Activated naive CD4-positive, alpha-beta T cell treated with anti-CD3 and anti-CD28 coated beads, Interleukin-2, amount 50 U/mL, for 72 hours (primary cell): Measurements from ENCODE around the gene GFM1. TPM values are rescaled to one million over a fixed set of nuclear protein-coding genes. Genes with fewer than 3 reads are reported as not detected.

ENCODE experiments used
- ATAC-seq, 2 donors: fragments of 150-1000 bp; cut with Tn5 transposase; 2 replicates each; pipeline ENCODE4 v1.10.0; 2021; ENCODE audit warnings: mild to moderate bottlenecking in 2 of 2, moderate library complexity in 2 of 2
- DNase-seq, 2 donors: peaks; one replicate each; pipeline ENCODE4 v3.0.0; 2021 to 2022; ENCODE audit warnings: low spot score in 2 of 2
- H3K27ac Mint-ChIP-seq, 2 donors: one replicate each; pipeline ENCODE4 v1.8.0; 2022; ENCODE audit warnings: mild to moderate bottlenecking in 2 of 2, mixed read lengths in 2 of 2
- H3K36me3 Mint-ChIP-seq, 2 donors: one replicate each; pipeline ENCODE4 v1.8.0; 2022; ENCODE audit warnings: mixed read lengths in 2 of 2
- H3K9me3 Mint-ChIP-seq, 2 donors: one replicate each; pipeline ENCODE4 v1.8.0; 2022; ENCODE audit warnings: mixed read lengths in 2 of 2
- total RNA-seq, 2 donors: library from RNA; stranded (reverse); gene quantifications; one replicate each; pipeline ENCODE4 v1.2.3, GENCODE V29; 2022

GFM1 gene
- 10 to 100 TPM; 46.1 to 82.6 TPM for total RNA-seq

DNA sequence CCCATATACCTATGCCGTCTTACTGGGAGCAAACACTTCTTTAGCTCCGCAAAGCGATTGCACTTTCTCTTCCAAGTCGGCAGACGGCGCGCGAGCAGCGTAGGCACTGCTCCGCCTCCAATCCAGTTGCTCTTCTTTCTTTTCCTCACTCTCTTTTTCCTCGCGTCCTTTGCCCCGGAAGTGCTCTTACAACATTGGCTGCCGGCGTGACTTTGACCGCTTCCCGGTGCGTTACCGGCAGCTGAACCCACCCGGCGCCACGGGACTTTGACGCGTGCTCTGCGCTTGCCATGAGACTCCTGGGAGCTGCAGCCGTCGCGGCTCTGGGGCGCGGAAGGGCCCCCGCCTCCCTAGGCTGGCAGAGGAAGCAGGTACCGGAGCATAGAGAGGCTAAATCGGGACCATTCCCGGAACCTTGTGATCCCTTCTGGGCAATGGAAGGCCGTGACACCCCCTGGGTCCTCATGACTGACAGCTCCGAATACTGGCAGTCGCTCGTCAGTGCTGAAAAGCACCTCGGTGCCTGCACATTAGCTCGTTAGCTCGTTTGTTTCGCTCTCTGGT lies at the start of gene GFM1:
Gene GFM1 (plus strand): TSS at position 183 of the 564 bp plus-strand sequence. CDS start 108 bp downstream, at position 291.
- DNase-seq, result peak; percentile 85 to 93
- Mint-ChIP-seq H3K9me3 (no peaks in the 10 kb centered on the region), H3K27ac (peak within 1 kb of the TSS; percentile 85 to 97)

DNA sequence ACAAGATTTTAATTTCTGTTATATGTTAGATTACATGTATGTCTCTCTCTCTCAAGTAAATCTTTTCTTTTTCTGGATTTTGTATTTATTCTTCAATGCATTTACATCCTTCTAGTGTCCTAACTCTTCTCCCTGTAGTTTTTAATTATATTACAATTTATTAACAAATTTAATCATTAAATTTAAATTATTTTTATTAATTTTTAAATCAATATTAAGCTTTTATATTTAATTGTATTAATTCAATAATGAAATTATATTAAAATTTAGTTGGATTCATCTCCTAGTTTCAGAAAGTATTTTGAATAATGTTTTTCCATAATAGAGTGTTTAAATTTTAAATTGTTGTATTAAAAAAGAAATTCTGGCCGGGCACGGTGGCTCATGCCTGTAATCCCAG lies 43.5 kb upstream of the GFM1 start:
- H3K36me3 Mint-ChIP-seq, result no peaks in the 10 kb centered on the region
- H3K27ac Mint-ChIP-seq, result no peak overlapping the region
- ATAC-seq (no peak), DNase-seq (no peak)
- no peaks in the 10 kb centered on the region for H3K9me3 Mint-ChIP-seq

More for the DNA sequence above, at the start of gene GFM1:
- peaks cover 10 to 13% of the 10 kb centered on the region in 2 donors for H3K36me3 Mint-ChIP-seq
- peak; percentile 98 for ATAC-seq

DNA sequence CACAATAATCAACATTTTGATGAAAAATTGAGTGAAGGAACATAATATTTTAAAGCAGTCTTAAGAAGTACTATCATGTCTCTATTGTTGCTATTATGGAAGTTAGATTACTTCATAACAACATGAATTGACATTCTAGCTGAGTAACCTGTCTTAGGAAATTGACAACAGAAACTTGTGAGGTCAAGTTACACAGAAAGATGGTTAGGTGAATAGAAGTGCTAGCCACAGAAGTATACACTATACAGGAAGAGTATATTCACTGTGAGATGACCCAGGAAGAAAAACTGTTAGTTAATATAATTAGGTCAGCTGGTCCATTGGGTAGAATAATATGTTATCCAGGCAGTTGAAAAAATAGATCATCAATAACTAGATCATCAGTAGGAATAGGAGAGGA lies 42.1 kb upstream of the GFM1 start:
- no peaks in the 10 kb centered on the region for H3K36me3 Mint-ChIP-seq
- ATAC-seq (no peak), DNase-seq (no peak)
- H3K9me3 Mint-ChIP-seq, result no peaks in the 10 kb centered on the region
- H3K27ac Mint-ChIP-seq, result no peak overlapping the region

DNA sequence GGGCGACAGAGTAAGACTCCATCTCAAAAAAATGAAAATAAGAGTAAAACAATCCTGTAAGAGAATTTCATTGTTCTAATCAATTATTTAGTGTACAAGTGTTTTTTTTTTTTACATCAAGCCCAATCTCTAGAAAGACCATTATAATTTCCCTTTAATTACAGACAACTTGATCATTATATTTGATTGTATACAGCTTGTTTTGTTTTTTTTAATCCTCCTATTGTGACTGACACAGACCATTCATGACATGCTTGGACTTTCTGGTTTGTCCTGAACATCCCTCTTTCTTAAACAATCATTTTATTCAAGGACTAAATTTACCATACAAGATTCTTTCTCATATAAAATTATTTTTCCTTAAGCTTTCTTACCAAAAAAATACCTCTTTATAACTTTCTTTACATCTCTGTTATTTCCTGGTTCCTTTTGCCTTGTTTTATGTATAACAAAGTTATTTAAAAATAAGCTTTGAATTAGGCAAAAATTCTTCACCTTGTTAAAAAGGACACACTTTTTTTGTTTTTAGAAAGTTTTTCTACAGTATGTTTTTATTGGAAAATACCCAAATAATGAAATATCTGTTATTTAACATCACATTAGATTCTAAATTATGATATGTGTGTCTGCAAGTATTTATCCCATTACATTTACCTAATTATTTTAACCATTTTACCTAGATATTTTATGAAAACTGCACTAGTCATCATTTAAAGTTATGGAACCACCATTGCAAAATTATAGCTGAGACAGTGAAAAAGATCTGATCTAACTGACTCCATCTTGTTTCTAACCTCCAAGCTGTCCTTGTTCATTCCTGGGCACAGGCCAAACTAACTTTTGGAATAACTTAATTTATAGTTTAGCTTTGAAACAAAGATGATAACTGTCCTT lies 26.1 kb upstream of the GFM1 start:
- peaks cover 0 to 8% of the 10 kb centered on the region in 2 donors for H3K9me3 Mint-ChIP-seq
- no peak overlapping the region for H3K27ac Mint-ChIP-seq
- H3K36me3 Mint-ChIP-seq, result peaks cover 8 to 11% of the 10 kb centered on the region in 2 donors
- ATAC-seq, result no peak
- DNase-seq, result no peak

DNA sequence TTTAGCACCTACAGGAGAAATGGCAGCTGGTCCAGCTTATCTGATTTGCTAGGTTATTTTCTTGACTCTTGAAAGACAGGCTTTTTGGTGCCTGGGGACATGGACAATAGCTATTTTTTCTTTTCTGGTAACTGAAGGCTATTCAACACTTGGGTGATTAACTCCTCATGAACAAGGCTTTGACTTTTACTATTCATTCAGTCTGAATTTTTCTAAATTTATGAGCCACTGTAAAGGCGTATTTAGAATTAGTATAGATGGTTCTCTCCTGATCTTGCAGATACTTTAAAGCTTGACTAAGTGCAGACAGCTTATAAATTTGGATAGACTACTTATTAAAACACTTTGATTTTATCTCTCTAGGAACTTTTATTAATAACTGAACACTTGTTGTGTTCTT lies 18.4 kb upstream of the GFM1 start:
- Mint-ChIP-seq H3K9me3 (peaks cover 0 to 4% of the 10 kb centered on the region in 2 donors), H3K36me3 (peaks cover 8 to 9% of the 10 kb centered on the region in 2 donors)

DNA sequence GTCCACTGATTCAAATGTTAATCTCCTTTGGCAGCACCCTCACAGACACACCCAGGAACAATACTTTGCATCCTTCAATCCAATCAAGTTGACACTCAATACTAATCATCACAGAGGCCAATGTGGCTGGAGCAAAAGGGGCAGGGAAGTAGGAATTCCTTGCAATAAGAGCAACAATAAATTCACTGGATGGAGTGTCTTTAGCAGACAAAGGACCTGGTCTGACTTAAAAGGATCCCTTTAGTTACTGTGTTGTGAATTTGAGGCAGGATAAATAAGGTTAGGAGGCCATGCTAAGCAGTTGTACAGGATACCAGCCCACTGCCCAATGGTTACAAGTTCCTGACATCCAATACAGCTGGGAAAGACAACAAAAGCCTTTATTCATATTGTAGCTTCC lies 12.3 kb upstream of the GFM1 start:
- DNase-seq (no peak), ATAC-seq (no peak)
- Mint-ChIP-seq H3K36me3 (no peaks in the 10 kb centered on the region), H3K27ac (no peak overlapping the region), H3K9me3 (peaks cover 0 to 4% of the 10 kb centered on the region in 2 donors)

More for the DNA sequence above, 18.4 kb upstream of the GFM1 start:
- ATAC-seq (no peak), DNase-seq (no peak)
- H3K27ac Mint-ChIP-seq, result no peak overlapping the region

DNA sequence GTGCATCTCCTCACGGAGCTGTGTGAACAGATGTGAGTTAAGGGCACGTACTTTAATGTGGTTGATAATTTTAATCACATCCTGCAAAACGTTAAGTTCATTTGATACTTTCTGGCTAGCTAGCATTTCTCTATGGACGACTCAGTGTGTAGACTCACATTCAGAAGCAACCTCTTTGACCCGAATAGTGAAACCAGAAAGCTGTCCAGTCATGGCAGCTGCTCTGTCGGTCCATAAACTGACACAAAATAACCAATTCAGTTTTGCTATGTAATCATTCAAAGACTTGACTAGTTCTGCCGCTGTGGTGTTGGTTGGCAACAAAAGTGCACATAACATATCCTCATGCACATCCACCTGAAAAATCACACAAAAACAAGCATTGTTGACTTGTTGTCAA lies 3.7 kb upstream of the GFM1 start:
- ATAC-seq (no peak), DNase-seq (no peak)
- Mint-ChIP-seq H3K27ac (no peak overlapping the region), H3K9me3 (peaks cover 0 to 4% of the 10 kb centered on the region in 2 donors), H3K36me3 (peaks cover 0 to 8% of the 10 kb centered on the region in 2 donors)

DNA sequence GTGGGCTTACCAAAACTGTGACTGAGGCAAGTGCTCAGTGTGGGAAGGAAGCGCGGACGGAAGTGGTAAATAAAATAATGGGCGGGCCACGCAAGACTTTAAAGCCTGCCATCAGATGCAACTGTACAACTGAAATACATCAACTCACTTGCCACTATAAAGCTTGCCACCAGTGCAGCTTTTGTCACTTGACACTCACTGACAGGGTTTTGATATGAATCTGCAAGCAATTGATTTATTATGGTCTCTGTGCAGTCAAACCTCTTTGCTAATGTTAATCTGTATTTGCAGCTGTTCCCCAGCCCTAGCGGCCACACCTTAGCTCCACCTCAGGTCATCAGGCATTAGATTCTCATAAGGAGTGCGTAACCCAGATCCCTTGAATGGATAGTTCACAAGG lies 2.3 kb upstream of the GFM1 start:
- no peaks in the 10 kb centered on the region for H3K9me3 Mint-ChIP-seq
- no peak overlapping the region for H3K27ac Mint-ChIP-seq
- ATAC-seq (no peak), DNase-seq (no peak)
- H3K36me3 Mint-ChIP-seq, result peaks cover 0 to 8% of the 10 kb centered on the region in 2 donors

DNA sequence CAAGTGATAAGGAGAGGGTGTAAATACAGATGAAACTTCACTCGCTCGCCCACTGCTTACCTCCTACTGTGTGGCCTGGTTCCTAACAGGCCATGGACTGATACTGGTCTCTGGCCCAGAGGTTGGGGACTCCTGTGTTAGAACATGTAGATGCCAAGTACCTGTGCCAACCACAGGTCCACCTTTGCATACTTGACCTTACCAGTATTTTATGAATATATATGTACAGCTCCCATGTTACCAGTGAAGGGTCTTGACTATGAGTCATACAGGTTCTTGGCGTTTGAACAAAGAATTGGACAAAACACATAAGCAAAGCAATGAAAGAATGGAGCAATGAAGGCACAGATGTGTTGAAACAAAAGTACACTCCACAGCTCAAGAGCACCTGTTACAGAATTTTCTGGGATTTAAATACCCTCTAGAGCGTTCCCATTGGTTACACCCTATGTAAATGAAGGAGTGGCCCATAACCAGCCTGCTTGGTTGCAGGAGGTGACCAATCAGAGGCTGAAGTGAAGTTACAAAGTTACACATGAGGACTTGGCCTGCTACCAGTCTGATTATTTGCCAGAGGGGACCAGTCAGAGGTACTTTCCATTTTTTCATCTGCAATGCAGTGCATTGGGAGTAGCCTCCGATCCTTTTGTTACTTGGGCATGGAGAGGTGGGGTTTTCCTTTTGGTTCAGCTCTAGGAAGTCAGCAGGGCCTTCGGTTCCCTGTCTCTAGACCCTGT lies 1.7 kb upstream of the GFM1 start:
- ATAC-seq (no peak), DNase-seq (no peak)
- peaks cover under 1 to 8% of the 10 kb centered on the region in 2 donors for H3K36me3 Mint-ChIP-seq
- no peaks in the 10 kb centered on the region for H3K9me3 Mint-ChIP-seq
- H3K27ac Mint-ChIP-seq, result no peak overlapping the region

DNA sequence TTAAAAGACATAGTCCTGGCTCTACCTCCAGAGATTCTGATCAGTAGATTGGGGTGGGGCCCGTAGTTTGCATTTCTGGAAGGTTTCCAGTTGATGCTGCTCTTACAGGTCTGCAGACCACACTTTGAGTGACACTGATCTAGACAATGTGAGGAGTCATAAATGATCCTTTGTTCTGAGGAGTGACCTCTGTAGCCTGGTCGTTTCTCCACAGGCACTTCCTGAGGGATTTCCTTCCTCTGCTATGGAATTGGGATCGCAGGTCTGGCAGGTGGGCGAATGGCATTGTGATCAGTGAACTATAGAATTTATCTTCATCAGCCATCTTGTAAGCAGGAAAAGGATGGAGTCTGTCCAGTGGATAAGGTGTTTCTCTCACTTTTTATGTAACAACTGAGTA lies 5.5 kb downstream of the GFM1 start:
- Mint-ChIP-seq H3K9me3 (no peaks in the 10 kb centered on the region), H3K27ac (no peak overlapping the region), H3K36me3 (peaks cover 9 to 14% of the 10 kb centered on the region in 2 donors)
- DNase-seq (no peak), ATAC-seq (no peak)

DNA sequence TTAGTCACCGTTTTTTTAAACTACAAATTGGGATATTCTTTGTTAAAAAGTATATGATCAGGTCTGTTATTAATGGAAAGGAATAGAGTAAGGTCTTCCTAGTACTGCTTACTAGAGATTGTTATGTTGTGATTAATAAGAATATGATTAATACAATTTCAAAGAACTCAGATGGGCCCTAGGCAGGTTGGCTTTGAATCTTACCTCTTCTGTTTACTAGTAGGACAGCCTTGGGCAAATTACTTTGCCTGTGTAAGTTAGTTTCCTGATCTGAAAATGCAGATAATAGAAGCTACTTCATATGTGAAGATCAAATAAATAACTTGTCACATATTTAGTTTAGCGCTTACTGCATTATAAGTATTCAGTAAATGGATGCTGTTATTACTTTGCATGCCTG lies 6.9 kb downstream of the GFM1 start:
- Mint-ChIP-seq H3K27ac (no peak overlapping the region), H3K36me3 (peaks cover 5 to 14% of the 10 kb centered on the region in 2 donors), H3K9me3 (no peaks in the 10 kb centered on the region)
- ATAC-seq (no peak), DNase-seq (no peak)

DNA sequence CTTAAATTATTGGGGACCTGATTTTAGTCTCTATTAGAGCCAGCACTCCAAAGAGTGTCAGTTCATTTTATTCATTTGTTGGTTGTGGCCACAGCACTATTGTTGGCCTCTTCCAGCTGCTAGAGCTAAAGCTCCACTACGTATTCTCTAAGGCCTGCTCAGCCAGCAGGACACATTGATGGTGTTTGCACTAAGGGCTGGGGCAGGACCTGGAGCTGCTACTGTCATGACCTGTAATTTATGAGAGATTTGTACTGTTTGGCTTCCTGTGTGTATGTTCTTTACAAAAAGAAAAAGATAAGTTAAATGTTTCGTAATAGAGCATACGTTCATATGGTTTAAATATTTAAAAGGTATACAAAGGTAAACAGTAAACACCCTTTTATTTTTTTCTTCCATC lies 8.1 kb downstream of the GFM1 start:
- H3K36me3 Mint-ChIP-seq, result peaks cover 5 to 14% of the 10 kb centered on the region in 2 donors

DNA sequence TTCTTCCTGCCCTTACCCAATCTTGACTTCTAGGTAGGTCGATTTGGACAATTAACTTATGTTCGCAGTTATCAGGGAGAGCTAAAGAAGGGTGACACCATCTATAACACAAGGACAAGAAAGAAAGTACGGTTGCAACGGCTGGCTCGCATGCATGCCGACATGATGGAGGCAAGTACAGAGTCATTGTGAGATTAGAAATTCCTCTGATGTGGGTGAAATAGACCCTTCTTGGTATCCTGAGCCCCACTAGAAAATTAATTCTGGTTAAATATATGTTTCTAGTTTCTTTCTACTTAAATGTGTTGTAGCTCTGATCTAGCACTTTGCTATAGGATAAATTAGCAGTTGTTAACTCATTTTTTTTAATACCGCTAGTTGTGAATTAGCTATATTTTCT lies 14.6 kb downstream of the GFM1 start:
- H3K27ac Mint-ChIP-seq, result no peak overlapping the region

More for the DNA sequence above, 8.1 kb downstream of the GFM1 start:
- ATAC-seq, result no peak
- DNase-seq, result no peak
- Mint-ChIP-seq H3K9me3 (no peaks in the 10 kb centered on the region), H3K27ac (no peak overlapping the region)

DNA sequence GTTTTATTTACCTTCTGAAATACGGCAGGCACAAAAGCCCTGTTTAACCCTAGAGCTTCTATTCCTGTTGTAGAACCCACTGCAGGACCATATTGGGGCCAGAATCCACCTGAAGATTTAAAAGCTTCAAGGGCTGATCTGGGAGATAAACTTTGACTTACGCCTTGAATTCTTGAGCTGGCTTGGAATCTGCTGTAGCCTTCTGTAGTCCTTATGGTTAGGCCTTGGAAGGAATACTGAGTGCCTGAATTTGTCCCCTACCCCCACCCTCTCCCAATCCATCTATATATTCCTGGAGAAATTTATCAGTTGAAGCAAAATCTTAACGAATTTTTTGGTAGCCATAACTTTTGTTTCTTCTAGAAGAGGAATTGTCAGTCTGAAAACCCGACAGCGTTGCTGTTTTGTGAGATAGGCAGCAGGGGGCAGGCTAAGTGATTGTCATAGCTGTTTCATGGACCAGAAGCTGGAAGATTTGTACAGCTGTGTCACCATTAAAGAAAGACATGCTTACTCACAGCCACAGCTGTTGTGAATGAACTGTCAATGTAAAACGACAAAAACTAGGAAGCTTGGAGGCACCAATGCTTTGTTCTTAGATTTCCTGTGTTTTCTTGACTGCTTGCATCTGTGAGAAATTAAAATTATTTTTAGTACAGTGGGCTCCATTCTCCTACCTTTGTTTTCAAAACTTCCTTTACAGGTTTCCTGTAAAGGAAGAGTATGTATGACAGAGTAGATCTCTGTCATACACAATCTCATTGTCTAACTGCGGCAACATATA lies 15.3 kb downstream of the GFM1 start:
- DNase-seq (peak in 1 of 2 donors; percentile 61), ATAC-seq (peak; percentile 68 to 85)
- Mint-ChIP-seq H3K9me3 (no peaks in the 10 kb centered on the region), H3K27ac (no peak overlapping the region), H3K36me3 (peaks cover 0 to 2% of the 10 kb centered on the region in 2 donors)

More for the DNA sequence above, 14.6 kb downstream of the GFM1 start:
- DNase-seq (no peak), ATAC-seq (peak in 1 of 2 donors; percentile 65)
- Mint-ChIP-seq H3K36me3 (no peaks in the 10 kb centered on the region), H3K9me3 (no peaks in the 10 kb centered on the region)

DNA sequence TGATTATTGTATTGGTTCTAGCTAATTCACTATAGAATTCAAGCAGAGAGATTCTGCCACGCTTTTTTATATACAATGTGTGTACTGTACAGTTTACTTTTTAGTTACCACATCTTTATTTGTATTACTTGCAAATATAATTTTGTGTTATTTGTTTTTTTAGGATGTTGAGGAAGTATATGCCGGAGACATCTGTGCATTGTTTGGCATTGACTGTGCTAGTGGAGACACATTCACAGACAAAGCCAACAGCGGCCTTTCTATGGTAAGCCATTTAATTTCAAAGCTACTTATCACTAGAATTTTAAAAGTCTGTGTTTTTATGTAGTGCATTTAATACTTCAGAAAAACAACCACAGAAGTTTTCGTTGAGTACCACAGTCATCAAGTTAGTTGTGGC lies 16.4 kb downstream of the GFM1 start:
- Mint-ChIP-seq H3K36me3 (peaks cover 0 to 7% of the 10 kb centered on the region in 2 donors), H3K27ac (no peak overlapping the region), H3K9me3 (no peaks in the 10 kb centered on the region)
- ATAC-seq (no peak), DNase-seq (no peak)

DNA sequence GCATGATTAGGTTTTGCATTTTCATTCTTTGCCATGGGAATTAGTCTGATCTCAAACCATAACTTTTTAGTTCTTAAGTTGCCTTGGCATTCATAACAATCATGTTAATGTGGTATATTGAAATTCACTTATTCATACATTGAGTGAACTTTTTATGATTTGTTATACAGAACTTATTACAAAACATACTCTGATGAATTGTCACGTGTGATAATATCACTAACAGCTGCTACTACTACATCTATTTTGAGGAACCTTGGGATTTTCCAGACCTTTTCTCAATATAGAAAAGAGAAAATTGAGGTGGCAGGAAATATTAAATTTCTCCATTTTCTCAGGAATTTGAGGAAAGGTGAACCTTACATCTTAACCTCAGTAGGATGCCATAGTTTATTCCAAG lies 18.9 kb downstream of the GFM1 start:
- DNase-seq (no peak), ATAC-seq (no peak)
- Mint-ChIP-seq H3K9me3 (no peaks in the 10 kb centered on the region), H3K27ac (no peak overlapping the region), H3K36me3 (peaks cover 0 to 7% of the 10 kb centered on the region in 2 donors)
